PC-3 (cell line): ENCODE data around the gene SLC7A1.

ENCODE experiments used
- CTCF ChIP-seq: fragments of 300-600 bp; sonication (generic); conservative IDR thresholded peaks from 2 replicates; pipeline ENCODE4 v1.5.1; 2017; ENCODE audit warnings: antibody characterized with exemption, low read depth, mild to moderate bottlenecking, low read length
- EZH2 ChIP-seq: fragments of 300-600 bp; sonication (generic); IDR thresholded peaks from one replicate; pipeline ENCODE4 v1.6.1; 2017; ENCODE audit warnings: antibody characterized with exemption, mild to moderate bottlenecking, low read length; ENCODE audit not compliant: unreplicated experiment
- EZH2phosphoT487 ChIP-seq: fragments of 300-600 bp; sonication (generic); IDR thresholded peaks from 2 replicates; pipeline ENCODE4 v1.6.1; 2018; ENCODE audit warnings: mild to moderate bottlenecking, antibody characterized with exemption, low read length, borderline replicate concordance

DNA sequence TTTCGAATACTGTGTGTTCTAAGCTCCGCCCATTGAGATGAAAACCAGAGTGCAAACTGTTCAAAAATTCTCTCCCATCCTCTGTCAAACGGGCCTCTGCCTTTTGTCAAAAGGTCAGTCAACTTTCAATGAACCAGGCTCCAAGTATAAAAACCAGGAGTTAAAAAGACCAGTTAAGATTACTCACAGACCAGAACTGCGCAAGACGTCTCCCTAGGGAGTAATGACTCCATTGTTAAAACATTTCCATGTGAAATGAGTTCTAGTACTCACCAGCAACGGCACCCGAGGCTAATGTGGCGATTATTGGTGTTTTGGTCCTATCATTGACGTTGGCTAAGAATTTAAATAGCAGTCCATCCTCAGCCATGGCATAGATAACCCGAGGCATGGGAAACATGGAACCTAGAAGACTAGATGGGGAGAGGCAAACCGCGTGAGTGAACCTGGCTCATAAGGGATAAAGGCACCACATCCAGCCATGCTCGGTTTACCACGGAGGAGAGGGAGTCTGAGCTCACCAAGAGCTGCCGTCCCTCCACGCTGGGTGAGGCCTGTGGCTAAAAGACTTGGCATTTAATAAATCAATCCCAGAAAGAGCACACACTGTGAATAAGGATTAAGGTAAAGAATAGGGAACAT lies 73.3 kb downstream of the SLC7A1 start:
- TF ChIP-seq CTCF (no peak), EZH2 (no peak), EZH2phosphoT487 (no peak)
